Measurements from ENCODE around the gene ZBTB40. TPM values are rescaled to one million over a fixed set of nuclear protein-coding genes. Genes with fewer than 3 reads are reported as not detected.

Gene ZBTB40
- total RNA-seq, 1 experiment from 2014 or later: 20.4 TPM

DNA sequence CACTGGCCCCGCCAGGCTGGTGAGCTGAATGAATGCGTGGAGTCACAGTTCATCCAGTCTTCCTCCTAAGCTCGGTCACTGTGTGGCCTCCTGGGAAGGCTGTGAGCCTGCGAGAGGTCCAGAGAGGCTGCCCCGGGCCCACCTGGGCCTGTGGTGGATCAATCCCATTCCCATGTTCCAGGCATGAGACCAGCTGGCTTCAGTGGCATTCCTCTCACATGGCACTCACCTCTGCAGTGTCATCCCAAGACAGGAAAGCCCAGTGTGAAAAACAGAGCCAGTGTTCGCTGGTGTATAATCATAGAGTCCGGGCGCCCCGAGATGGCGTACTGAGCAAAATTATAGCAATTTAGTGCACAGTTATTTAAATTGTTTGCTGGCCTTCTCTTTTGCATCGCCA, 74.0 kb downstream of the ZBTB40 start:
- no peaks in the 10 kb centered on the region for H3K27me3 Mint-ChIP-seq (ENCODE audit: insufficient read depth, unreplicated experiment)
- POLR2A ChIA-PET: no interaction called here
- no peaks in the 10 kb centered on the region; the same call in 1 of the 2 replicates for H3K36me3 ChIP-seq (ENCODE audit: control insufficient read depth, insufficient read depth, low read length)
- TF ChIP-seq, protein P1, sequence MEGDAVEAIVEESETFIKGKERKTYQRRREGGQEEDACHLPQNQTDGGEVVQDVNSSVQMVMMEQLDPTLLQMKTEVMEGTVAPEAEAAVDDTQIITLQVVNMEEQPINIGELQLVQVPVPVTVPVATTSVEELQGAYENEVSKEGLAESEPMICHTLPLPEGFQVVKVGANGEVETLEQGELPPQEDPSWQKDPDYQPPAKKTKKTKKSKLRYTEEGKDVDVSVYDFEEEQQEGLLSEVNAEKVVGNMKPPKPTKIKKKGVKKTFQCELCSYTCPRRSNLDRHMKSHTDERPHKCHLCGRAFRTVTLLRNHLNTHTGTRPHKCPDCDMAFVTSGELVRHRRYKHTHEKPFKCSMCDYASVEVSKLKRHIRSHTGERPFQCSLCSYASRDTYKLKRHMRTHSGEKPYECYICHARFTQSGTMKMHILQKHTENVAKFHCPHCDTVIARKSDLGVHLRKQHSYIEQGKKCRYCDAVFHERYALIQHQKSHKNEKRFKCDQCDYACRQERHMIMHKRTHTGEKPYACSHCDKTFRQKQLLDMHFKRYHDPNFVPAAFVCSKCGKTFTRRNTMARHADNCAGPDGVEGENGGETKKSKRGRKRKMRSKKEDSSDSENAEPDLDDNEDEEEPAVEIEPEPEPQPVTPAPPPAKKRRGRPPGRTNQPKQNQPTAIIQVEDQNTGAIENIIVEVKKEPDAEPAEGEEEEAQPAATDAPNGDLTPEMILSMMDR (IDR thresholded peaks at IDR 0.05; ENCODE audit: insufficient read depth in 1 of 2, low read depth in 1 of 2, low read length in 1 of 2, severe bottlenecking in 1 of 2, unreplicated experiment in 1 of 2): no peak
- intact Hi-C loops (cut with micrococcal nuclease; ENCODE audit: unreplicated experiment): no loop called here
- no peak for DNase-seq
- H3K4me1 ChIP-seq: no peaks in the 10 kb centered on the region
- H3K36me3 Mint-ChIP-seq (ENCODE audit: insufficient read depth, unreplicated experiment): peaks cover 32% of the 10 kb centered on the region
- H3K9me3 ChIP-seq: no peaks in the 10 kb centered on the region
- no peak overlapping the region for H3K4me3 ChIP-seq (ENCODE audit: low read depth, low read length)
- H3K27me3 ChIP-seq (replicated peaks; ENCODE audit: control insufficient read depth, insufficient read depth, low read length): no peaks in the 10 kb centered on the region
- H3K27ac Mint-ChIP-seq (ENCODE audit: unreplicated experiment): no peak overlapping the region
- CTCF ChIA-PET: interaction anchor here (1.1 kb wide), 1 partner anchor 115 kb away, joined by 3 read pairs; no protein-coding TSS in a partner anchor
- BruUV-seq (replicated peaks): no TSS peak
- no peak overlapping the region for H3K4me3 Mint-ChIP-seq (ENCODE audit: unreplicated experiment)
- H3K9me3 Mint-ChIP-seq (ENCODE audit: unreplicated experiment): no peaks in the 10 kb centered on the region
- no peaks in the 10 kb centered on the region for H3K4me1 Mint-ChIP-seq (ENCODE audit: low read depth, unreplicated experiment)

DNA sequence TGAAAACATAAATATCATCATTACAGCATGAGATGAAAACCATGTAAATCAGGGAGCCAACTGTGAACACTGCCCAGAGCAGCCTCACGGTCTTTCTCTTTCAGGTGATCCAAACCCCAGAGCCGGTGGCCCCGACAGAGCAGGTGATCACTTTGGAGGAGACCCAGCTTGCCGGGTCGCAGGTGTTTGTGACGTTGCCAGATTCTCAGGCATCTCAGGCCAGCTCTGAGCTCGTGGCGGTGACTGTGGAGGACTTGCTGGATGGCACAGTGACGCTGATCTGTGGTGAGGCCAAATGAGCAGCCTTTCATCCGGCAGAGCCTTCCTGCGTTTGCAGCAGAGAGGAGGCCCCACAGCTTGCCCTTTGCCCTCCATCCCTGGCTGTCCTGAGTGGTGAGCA, 74.4 kb downstream of the ZBTB40 start:
- no peaks in the 10 kb centered on the region for H3K4me1 Mint-ChIP-seq (ENCODE audit: low read depth, unreplicated experiment)
- no peak for DNase-seq
- H3K4me3 Mint-ChIP-seq (ENCODE audit: unreplicated experiment): no peak overlapping the region
- intact Hi-C loops (cut with micrococcal nuclease; ENCODE audit: unreplicated experiment): no loop called here
- no peak overlapping the region for H3K27ac Mint-ChIP-seq (ENCODE audit: unreplicated experiment)
- CTCF ChIA-PET: interaction anchor here (1.1 kb wide), 1 partner anchor 115 kb away, joined by 3 read pairs; no protein-coding TSS in a partner anchor
- Histone ChIP-seq H3K27me3 (replicated peaks; ENCODE audit: control insufficient read depth, insufficient read depth, low read length) (no peaks in the 10 kb centered on the region), H3K4me3 (ENCODE audit: low read depth, low read length) (no peak overlapping the region), H3K4me1 (no peaks in the 10 kb centered on the region), H3K36me3 (ENCODE audit: control insufficient read depth, insufficient read depth, low read length) (no peaks in the 10 kb centered on the region; the same call in 1 of the 2 replicates), H3K9me3 (no peaks in the 10 kb centered on the region)
- H3K36me3 Mint-ChIP-seq (ENCODE audit: insufficient read depth, unreplicated experiment): peaks cover 28% of the 10 kb centered on the region
- POLR2A ChIA-PET: no interaction called here
- no peaks in the 10 kb centered on the region for H3K27me3 Mint-ChIP-seq (ENCODE audit: insufficient read depth, unreplicated experiment)
- no peaks in the 10 kb centered on the region for H3K9me3 Mint-ChIP-seq (ENCODE audit: unreplicated experiment)
- TF ChIP-seq, protein P1 (IDR thresholded peaks at IDR 0.05; ENCODE audit: insufficient read depth in 1 of 2, low read depth in 1 of 2, low read length in 1 of 2, severe bottlenecking in 1 of 2, unreplicated experiment in 1 of 2): no peak
- no TSS peak for BruUV-seq (replicated peaks)

DNA sequence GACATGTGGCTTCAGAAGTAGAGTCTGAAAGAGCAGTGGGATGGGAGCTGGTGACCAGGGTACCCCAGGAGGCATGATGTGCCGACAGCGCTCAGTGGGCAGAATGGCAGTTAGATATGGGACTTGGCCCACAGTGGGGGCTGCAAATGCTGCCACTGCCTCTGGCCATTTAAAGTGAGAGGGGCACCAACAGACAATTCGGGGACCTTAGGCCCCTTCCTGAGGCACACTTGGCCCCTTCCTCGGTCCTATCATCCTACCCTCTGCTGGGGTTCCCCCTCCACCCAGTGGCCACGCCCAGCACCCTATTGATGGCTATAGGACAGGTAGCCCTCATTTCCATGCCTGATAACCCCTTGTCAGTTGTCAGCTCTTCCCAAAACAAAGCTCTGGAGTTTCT, 75.0 kb downstream of the ZBTB40 start:
- no TSS peak for BruUV-seq (replicated peaks)
- H3K36me3 ChIP-seq (ENCODE audit: control insufficient read depth, insufficient read depth, low read length): no peaks in the 10 kb centered on the region; the same call in 1 of the 2 replicates

More for the DNA sequence above, 75.0 kb downstream of the ZBTB40 start:
- ChIA-PET POLR2A (no interaction called here), CTCF (interaction anchor here (1.0 kb wide), 1 partner anchor 16 kb away, joined by 4 read pairs; no protein-coding TSS in a partner anchor)
- Histone ChIP-seq H3K27me3 (replicated peaks; ENCODE audit: control insufficient read depth, insufficient read depth, low read length) (no peaks in the 10 kb centered on the region), H3K4me3 (ENCODE audit: low read depth, low read length) (no peak overlapping the region), H3K4me1 (no peaks in the 10 kb centered on the region), H3K9me3 (no peaks in the 10 kb centered on the region)
- no peak overlapping the region for H3K27ac Mint-ChIP-seq (ENCODE audit: unreplicated experiment)
- no peak for DNase-seq
- TF ChIP-seq, protein P1 (IDR thresholded peaks at IDR 0.05; ENCODE audit: insufficient read depth in 1 of 2, low read depth in 1 of 2, low read length in 1 of 2, severe bottlenecking in 1 of 2, unreplicated experiment in 1 of 2): no peak
- H3K27me3 Mint-ChIP-seq (ENCODE audit: insufficient read depth, unreplicated experiment): no peaks in the 10 kb centered on the region
- peaks cover 22% of the 10 kb centered on the region for H3K36me3 Mint-ChIP-seq (ENCODE audit: insufficient read depth, unreplicated experiment)
- no peaks in the 10 kb centered on the region for H3K4me1 Mint-ChIP-seq (ENCODE audit: low read depth, unreplicated experiment)
- H3K9me3 Mint-ChIP-seq (ENCODE audit: unreplicated experiment): no peaks in the 10 kb centered on the region
- intact Hi-C loops (cut with micrococcal nuclease; ENCODE audit: unreplicated experiment): no loop called here
- H3K4me3 Mint-ChIP-seq (ENCODE audit: unreplicated experiment): no peak overlapping the region
